ENCODE data around the gene CABP7. TPM values are rescaled to one million over a fixed set of nuclear protein-coding genes. Genes with fewer than 3 reads are reported as not detected.

Gene CABP7
- polyA plus RNA-seq, 1 of the 3 experiments (the other 2 are of a cell fraction): 0.72 TPM

GRCh38 chr22:29733362-29734201 is 13.8 kb downstream of the CABP7 start (continued):
- TF ChIP-seq EZH2phosphoT487 (IDR thresholded peaks at IDR 0.05; ENCODE audit: borderline replicate concordance, low read depth): no peak

DNA sequence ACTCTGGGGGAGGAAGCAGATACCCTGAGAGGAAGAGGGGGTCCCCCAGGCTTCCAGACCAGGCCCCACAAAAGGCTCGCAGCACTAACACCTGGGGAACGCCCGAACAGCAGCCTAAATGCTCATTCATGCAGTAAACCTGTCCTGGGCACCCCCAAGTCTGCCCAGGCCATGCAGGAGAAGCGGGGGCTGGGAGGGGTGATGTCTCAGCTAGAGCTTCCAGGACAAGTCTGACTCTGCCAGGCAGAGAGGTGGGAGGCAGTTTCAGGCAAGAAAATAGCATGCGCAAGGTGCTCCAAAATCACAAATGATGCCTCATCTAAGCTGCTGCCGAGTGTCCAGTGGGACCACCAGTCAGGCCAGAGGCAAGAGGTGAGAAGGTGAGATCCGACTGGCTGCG is 14.6 kb downstream of the CABP7 start:
- CTCF ChIA-PET: interaction anchor here (0.9 to 3.9 kb wide), 6 partner anchors 23 to 354 kb away, joined by 3 to 20 read pairs (median 6); no protein-coding TSS in a partner anchor
- 100% methylated on average over 2 of the region's 8 CpGs for WGBS (ENCODE audit: low lambda C conversion rate)

DNA sequence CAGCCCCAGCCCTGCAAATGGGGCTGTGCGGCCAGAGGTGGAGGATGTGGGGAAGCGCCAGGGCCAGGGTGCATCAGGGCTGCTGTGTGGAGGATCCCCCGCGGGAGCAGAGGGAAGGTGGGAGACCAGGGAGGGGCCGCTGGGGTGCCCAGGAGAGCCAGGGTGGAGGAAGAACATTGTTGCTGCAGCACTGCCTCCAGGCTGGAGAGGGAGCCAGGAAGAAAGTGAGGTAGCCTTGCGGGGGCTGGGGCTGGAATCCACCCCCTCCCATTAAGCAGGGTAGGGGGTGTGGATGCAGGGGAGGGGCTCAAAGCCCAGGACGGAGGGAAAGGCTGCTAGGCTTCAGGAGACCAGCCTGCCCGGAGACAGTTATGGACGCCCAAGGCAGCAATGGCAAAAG is 15.0 kb downstream of the CABP7 start:
- H3K4me3 ChIP-seq (ENCODE audit: low read depth in 2 of 2, low read length in 1 of 2): no peak overlapping the region
- peaks cover 0 to 2% of the 10 kb centered on the region in 2 experiments for H3K36me3 ChIP-seq (replicated peaks in 1 of 2; ENCODE audit: control insufficient read depth in 1 of 2, insufficient read depth in 2 of 2, low read length in 1 of 2)
- H3K9ac ChIP-seq: no peak overlapping the region
- H3K27ac ChIP-seq (ENCODE audit: low read depth in 2 of 2, low read length in 1 of 2): no peak overlapping the region; a peak in 1 of 4 replicates
- no peak for TF ChIP-seq YY1 (IDR thresholded peaks at IDR 0.05; ENCODE audit: low read depth)
- TF ChIP-seq ZBTB33 (IDR thresholded peaks at IDR 0.05; ENCODE audit: borderline replicate concordance, low read depth): no peak
- TF ChIP-seq GATA2 (CRISPR knock-in tag; IDR thresholded peaks at IDR 0.05): no peak
- TF ChIP-seq, protein P1, sequence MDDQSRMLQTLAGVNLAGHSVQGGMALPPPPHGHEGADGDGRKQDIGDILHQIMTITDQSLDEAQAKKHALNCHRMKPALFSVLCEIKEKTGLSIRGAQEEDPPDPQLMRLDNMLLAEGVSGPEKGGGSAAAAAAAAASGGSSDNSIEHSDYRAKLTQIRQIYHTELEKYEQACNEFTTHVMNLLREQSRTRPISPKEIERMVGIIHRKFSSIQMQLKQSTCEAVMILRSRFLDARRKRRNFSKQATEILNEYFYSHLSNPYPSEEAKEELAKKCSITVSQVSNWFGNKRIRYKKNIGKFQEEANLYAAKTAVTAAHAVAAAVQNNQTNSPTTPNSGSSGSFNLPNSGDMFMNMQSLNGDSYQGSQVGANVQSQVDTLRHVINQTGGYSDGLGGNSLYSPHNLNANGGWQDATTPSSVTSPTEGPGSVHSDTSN (IDR thresholded peaks at IDR 0.05): no peak
- TF ChIP-seq TEAD4 (IDR thresholded peaks at IDR 0.05; ENCODE audit: borderline replicate concordance, insufficient read depth): no peak
- TF ChIP-seq USF2 (IDR thresholded peaks at IDR 0.05; ENCODE audit: borderline replicate concordance, low read depth, low read length): no peak
- no peak for TF ChIP-seq GABPA (IDR thresholded peaks at IDR 0.05; ENCODE audit: low read depth)
- no peak for TF ChIP-seq SMC3 (IDR thresholded peaks at IDR 0.05; ENCODE audit: low read depth, low read length)
- no peak for TF ChIP-seq RXRA (IDR thresholded peaks at IDR 0.05; ENCODE audit: borderline replicate concordance, low read depth)
- TF ChIP-seq NRF1 (IDR thresholded peaks at IDR 0.05; ENCODE audit: low read depth, low read length): no peak
- TF ChIP-seq JUND (IDR thresholded peaks at IDR 0.05): no peak
- TF ChIP-seq IRF3 (IDR thresholded peaks at IDR 0.05; ENCODE audit: low read depth, low read length): no peak
- no peak for TF ChIP-seq RFX5 (IDR thresholded peaks at IDR 0.05; ENCODE audit: low read length)
- CTCF ChIA-PET: interaction anchor here (0.9 to 3.9 kb wide), 3 partner anchors 45 to 354 kb away, joined by 3 to 20 read pairs (median 3); no protein-coding TSS in a partner anchor
- no peaks in the 10 kb centered on the region for H3K79me2 ChIP-seq (ENCODE audit: insufficient read depth)
- H3K4me1 ChIP-seq (ENCODE audit: control insufficient read depth in 1 of 2, insufficient read depth in 2 of 2, low read depth in 1 of 2, low read length in 1 of 2): peaks cover 0 to 30% of the 10 kb centered on the region in 2 experiments; a peak in 1 of 4 replicates
- no peak overlapping the region for H3K4me2 ChIP-seq
- POLR2A ChIA-PET: no interaction called here
- no peaks in the 10 kb centered on the region for H3F3A ChIP-seq (replicated peaks; ENCODE audit: insufficient read depth)
- 76% methylated on average over 7 of the region's 9 CpGs for WGBS (ENCODE audit: low lambda C conversion rate)
- H2AFZ ChIP-seq (ENCODE audit: low read depth): no peak overlapping the region
- no peaks in the 10 kb centered on the region for H3K9me3 ChIP-seq
- H4K20me1 ChIP-seq (ENCODE audit: insufficient read depth): no peaks in the 10 kb centered on the region
- DNase-seq: no peak
- no peaks in the 10 kb centered on the region for H3K27me3 ChIP-seq (ENCODE audit: insufficient read depth)
- no peaks in the 10 kb centered on the region for H3K9me2 ChIP-seq

More for the DNA sequence above, 14.6 kb downstream of the CABP7 start:
- H3K4me3 ChIP-seq (ENCODE audit: low read depth in 2 of 2, low read length in 1 of 2): no peak overlapping the region
- DNase-seq: no peak
- H3K9me2 ChIP-seq: no peaks in the 10 kb centered on the region
- H4K20me1 ChIP-seq (ENCODE audit: insufficient read depth): no peaks in the 10 kb centered on the region
- TF ChIP-seq NRF1 (IDR thresholded peaks at IDR 0.05; ENCODE audit: low read depth, low read length) (no peak), GATA2 (CRISPR knock-in tag; IDR thresholded peaks at IDR 0.05) (no peak), FOXJ3 (CRISPR knock-in tag; IDR thresholded peaks at IDR 0.05) (no peak)
- no peak overlapping the region for H3K9ac ChIP-seq
- no peaks in the 10 kb centered on the region for H3K79me2 ChIP-seq (ENCODE audit: insufficient read depth)
- no peak overlapping the region for H2AFZ ChIP-seq (ENCODE audit: low read depth)
- POLR2A ChIA-PET: interaction anchor here (1.6 kb wide), 1 partner anchor 12 kb away, joined by 9 read pairs; no protein-coding TSS in a partner anchor
- no peaks in the 10 kb centered on the region for H3K27me3 ChIP-seq (ENCODE audit: insufficient read depth)
- H3K4me2 ChIP-seq: no peak overlapping the region
- H3F3A ChIP-seq (replicated peaks; ENCODE audit: insufficient read depth): no peaks in the 10 kb centered on the region
- H3K4me1 ChIP-seq (ENCODE audit: control insufficient read depth in 1 of 2, insufficient read depth in 2 of 2, low read depth in 1 of 2, low read length in 1 of 2): peaks cover 0 to 30% of the 10 kb centered on the region in 2 experiments; a peak in 1 of 4 replicates
- H3K27ac ChIP-seq (ENCODE audit: low read depth in 2 of 2, low read length in 1 of 2): peak overlapping the region in 1 of 2 experiments; percentile 78; a peak in 2 of 4 replicates
- H3K9me3 ChIP-seq: no peaks in the 10 kb centered on the region
- peaks cover 0 to 2% of the 10 kb centered on the region in 2 experiments for H3K36me3 ChIP-seq (replicated peaks in 1 of 2; ENCODE audit: control insufficient read depth in 1 of 2, insufficient read depth in 2 of 2, low read length in 1 of 2)
